Esophagus muscularis mucosa (tissue), 3 donors: Measurements from ENCODE around the gene TRABD2B.

Experiments used
- CTCF ChIP-seq, 3 experiments: fragments of 200-600 bp in 2 of 3; fragments of 450-650 bp in 1 of 3; sonication (generic) in 2 of 3; IDR thresholded peaks; one replicate each; pipeline ENCODE4 v1.5.1; 2017 to 2019; ENCODE audit warnings: antibody characterized with exemption in 3 of 3, mild to moderate bottlenecking in 2 of 3, moderate library complexity in 1 of 3
- POLR2A ChIP-seq: fragments of 450-650 bp; IDR thresholded peaks from one replicate; pipeline ENCODE4 v1.6.1; 2017; ENCODE audit warnings: antibody characterized with exemption, moderate library complexity, mild to moderate bottlenecking, low read depth

- TF ChIP-seq POLR2A (no peak), CTCF (IDR thresholded peaks at IDR 0.05) (no peak)
Observed at GRCh38 chr1:47753808-47754207, 243.4 kb downstream of the TRABD2B start.
